ENCODE results near the gene GLRX. TPM values are rescaled to one million over a fixed set of nuclear protein-coding genes. Genes with fewer than 3 reads are reported as not detected.

Gene GLRX
- total RNA-seq, 1 donor from 2014 or later = 17.3 TPM

GRCh38 chr5:95827892-95828246, 5.3 kb upstream of the GLRX start:
- Mint-ChIP-seq H3K4me1 (peaks cover 36% of the 10 kb centered on the region), H3K27ac (no peak overlapping the region)
- intact Hi-C loops (cut with micrococcal nuclease) = loop anchor here (10.0 kb wide), 1 partner anchor 1107 kb away; the partner anchor contains the start of gene LNPEP

DNA sequence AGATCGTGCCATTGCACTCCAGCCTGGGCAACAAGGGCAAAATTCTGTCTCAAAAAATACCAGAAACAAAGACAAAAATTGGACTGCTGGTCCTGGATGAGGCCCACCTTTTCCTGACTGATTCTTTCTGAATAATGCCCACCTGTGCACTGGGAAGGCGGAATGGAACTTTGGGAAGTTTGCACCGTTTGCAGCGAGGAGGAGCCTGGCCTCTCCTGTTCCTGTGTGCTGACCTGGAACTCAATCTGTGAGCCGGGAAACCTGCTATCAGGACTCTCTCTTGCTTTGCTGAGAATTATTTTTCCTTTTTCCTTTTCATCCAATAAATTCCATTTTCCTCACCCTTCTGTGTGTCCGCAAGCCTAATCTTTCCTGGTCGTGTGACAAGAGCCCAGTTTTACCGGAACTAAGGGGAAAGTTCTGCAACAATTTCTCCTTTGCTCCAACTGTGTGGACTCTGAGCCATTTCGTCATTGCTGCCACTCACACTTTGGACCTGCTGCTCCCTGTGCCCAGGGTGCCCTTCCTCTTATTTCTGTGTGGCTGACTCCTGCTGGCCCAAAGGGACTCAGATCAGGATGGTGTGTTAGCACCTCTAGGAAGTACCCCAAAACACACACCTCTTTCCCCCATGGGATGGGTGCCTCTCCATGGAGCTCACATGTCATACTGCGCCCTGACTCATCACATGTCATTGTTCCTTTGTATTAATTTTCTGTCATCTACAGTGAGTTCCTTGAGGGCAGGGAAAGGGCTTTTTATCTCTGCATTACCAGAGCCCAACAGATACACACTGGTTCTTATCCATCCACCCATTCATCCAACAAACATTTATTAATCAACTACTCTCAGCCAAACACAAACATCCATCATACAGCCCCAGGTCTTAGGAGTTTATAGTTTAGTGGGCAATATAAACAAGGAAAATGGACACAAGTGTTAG, 4.7 kb upstream of the GLRX start:
- no peaks in the 10 kb centered on the region for H3K9me3 Mint-ChIP-seq
- H3K27ac Mint-ChIP-seq = no peak overlapping the region
- intact Hi-C loops (cut with micrococcal nuclease) = loop anchor here (10.0 kb wide), 1 partner anchor 1108 kb away; the partner anchor contains the start of gene LNPEP
- no peak overlapping the region for H3K4me3 Mint-ChIP-seq
- no peak for DNase-seq
- no peaks in the 10 kb centered on the region for H3K36me3 Mint-ChIP-seq (ENCODE audit: low read depth)
- no peaks in the 10 kb centered on the region for H3K27me3 Mint-ChIP-seq
- H3K4me1 Mint-ChIP-seq = peaks cover 42% of the 10 kb centered on the region

More at GRCh38 chr5:95827892-95828246, 5.3 kb upstream of the GLRX start:
- no peak for DNase-seq
- Mint-ChIP-seq H3K27me3 (no peaks in the 10 kb centered on the region), H3K9me3 (no peaks in the 10 kb centered on the region), H3K4me3 (no peak overlapping the region), H3K36me3 (ENCODE audit: low read depth) (no peaks in the 10 kb centered on the region)

- peaks cover 54% of the 10 kb centered on the region for H3K4me1 Mint-ChIP-seq
- H3K36me3 Mint-ChIP-seq (ENCODE audit: low read depth) = no peaks in the 10 kb centered on the region
- peak overlapping the region; percentile 38 for H3K27ac Mint-ChIP-seq
- no peaks in the 10 kb centered on the region for H3K27me3 Mint-ChIP-seq
- no peak overlapping the region for H3K4me3 Mint-ChIP-seq
- no peaks in the 10 kb centered on the region for H3K9me3 Mint-ChIP-seq
- no peak for DNase-seq
- intact Hi-C loops (cut with micrococcal nuclease) = loop anchor here (10.0 kb wide), 1 partner anchor 1109 kb away; the partner anchor contains the start of gene LNPEP
These were observed 3.0 kb upstream of the GLRX start for GRCh38 chr5:95825495-95825894.

GRCh38 chr5:95824747-95825146, 2.2 kb upstream of the GLRX start:
- Mint-ChIP-seq H3K4me3 (peak overlapping the region; percentile 91), H3K36me3 (ENCODE audit: low read depth) (no peaks in the 10 kb centered on the region), H3K27me3 (no peaks in the 10 kb centered on the region), H3K4me1 (peaks cover 54% of the 10 kb centered on the region), H3K9me3 (no peaks in the 10 kb centered on the region), H3K27ac (peak overlapping the region; percentile 86)
- no peak for DNase-seq
- intact Hi-C loops (cut with micrococcal nuclease) = loop anchor here (1.0 to 10.0 kb wide), 5 partner anchors 10 to 1110 kb away; partner anchors contain the start of genes CAST, LNPEP and SKIC3

GRCh38 chr5:95823738-95824609, 1.4 kb upstream of the GLRX start:
- peak; percentile 90 for DNase-seq
- H3K27me3 Mint-ChIP-seq = no peaks in the 10 kb centered on the region
- H3K4me1 Mint-ChIP-seq = peaks cover 56% of the 10 kb centered on the region
- H3K27ac Mint-ChIP-seq = peak overlapping the region; percentile 86
- no peaks in the 10 kb centered on the region for H3K9me3 Mint-ChIP-seq
- intact Hi-C loops (cut with micrococcal nuclease) = loop anchor here (1.0 to 10.0 kb wide), 5 partner anchors 10 to 1111 kb away; partner anchors contain the start of genes CAST, LNPEP and SKIC3
- peak overlapping the region; percentile 91 for H3K4me3 Mint-ChIP-seq
- no peaks in the 10 kb centered on the region for H3K36me3 Mint-ChIP-seq (ENCODE audit: low read depth)

DNA sequence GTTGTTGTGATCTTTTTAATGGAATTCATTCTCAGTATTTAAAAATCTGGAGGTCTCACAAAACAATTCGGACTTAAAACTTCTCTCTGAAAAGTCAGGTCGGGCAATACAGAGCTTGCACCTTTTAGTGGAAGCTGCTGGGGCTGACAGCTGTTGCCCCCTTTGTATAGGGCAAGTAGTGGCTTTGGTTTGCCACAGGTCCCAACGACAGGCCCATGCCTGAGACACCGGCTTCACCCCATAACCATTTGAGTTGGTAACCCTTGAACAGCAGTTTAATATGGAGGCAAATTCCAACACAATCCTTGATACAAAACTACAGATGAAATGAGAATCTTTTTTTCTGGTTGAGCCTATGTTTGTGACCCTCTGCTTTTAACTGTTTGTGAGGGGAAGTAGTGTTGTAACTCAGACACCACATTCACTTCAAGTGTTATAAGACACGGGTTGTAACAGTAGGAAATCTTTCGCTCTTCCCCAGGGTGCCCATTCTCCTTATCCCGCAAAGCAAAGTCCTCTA, 752 bp upstream of the GLRX start:
- Mint-ChIP-seq H3K27me3 (no peaks in the 10 kb centered on the region), H3K27ac (peak overlapping the region; percentile 86), H3K9me3 (no peaks in the 10 kb centered on the region), H3K4me1 (peaks cover 63% of the 10 kb centered on the region), H3K4me3 (peak overlapping the region; percentile 91), H3K36me3 (ENCODE audit: low read depth) (no peaks in the 10 kb centered on the region)
- intact Hi-C loops (cut with micrococcal nuclease) = loop anchor here (5.0 to 10.0 kb wide), 4 partner anchors 106 to 1112 kb away; partner anchors contain the start of genes CAST, LNPEP and SKIC3
- peak; percentile 67 for DNase-seq

GRCh38 chr5:95822043-95822541, 434 bp downstream of the GLRX start:
- intact Hi-C loops (cut with micrococcal nuclease) = loop anchor here (1.0 to 10.0 kb wide), 7 partner anchors 14 to 1113 kb away; partner anchors contain the start of genes CAST, LNPEP and SKIC3
- Mint-ChIP-seq H3K36me3 (ENCODE audit: low read depth) (peaks cover 5% of the 10 kb centered on the region), H3K27me3 (no peaks in the 10 kb centered on the region), H3K4me1 (peaks cover 63% of the 10 kb centered on the region), H3K27ac (peak overlapping the region; percentile 86), H3K9me3 (no peaks in the 10 kb centered on the region), H3K4me3 (peak overlapping the region; percentile 91)
- peak; percentile 77 for DNase-seq

- no peaks in the 10 kb centered on the region for H3K9me3 Mint-ChIP-seq
- H3K36me3 Mint-ChIP-seq (ENCODE audit: low read depth) = peaks cover 9% of the 10 kb centered on the region
- intact Hi-C loops (cut with micrococcal nuclease) = loop anchor here (1.0 to 10.0 kb wide), 8 partner anchors 13 to 1113 kb away; partner anchors contain the start of genes CAST, LNPEP and SKIC3
- H3K27ac Mint-ChIP-seq = peak overlapping the region; percentile 86
- H3K4me1 Mint-ChIP-seq = peaks cover 67% of the 10 kb centered on the region
- H3K27me3 Mint-ChIP-seq = no peaks in the 10 kb centered on the region
- peak overlapping the region; percentile 91 for H3K4me3 Mint-ChIP-seq
- peak; percentile 68 for DNase-seq
These were observed 1.2 kb downstream of the GLRX start for GRCh38 chr5:95821110-95822021.

- peak; percentile 71 for DNase-seq
- Mint-ChIP-seq H3K27me3 (no peaks in the 10 kb centered on the region), H3K4me1 (peaks cover 63% of the 10 kb centered on the region), H3K27ac (peak overlapping the region; percentile 78), H3K9me3 (no peaks in the 10 kb centered on the region), H3K4me3 (peak overlapping the region; percentile 77), H3K36me3 (ENCODE audit: low read depth) (peaks cover 31% of the 10 kb centered on the region)
- intact Hi-C loops (cut with micrococcal nuclease) = no loop called here
These were observed 4.1 kb downstream of the GLRX start for GRCh38 chr5:95818181-95819147.

DNA sequence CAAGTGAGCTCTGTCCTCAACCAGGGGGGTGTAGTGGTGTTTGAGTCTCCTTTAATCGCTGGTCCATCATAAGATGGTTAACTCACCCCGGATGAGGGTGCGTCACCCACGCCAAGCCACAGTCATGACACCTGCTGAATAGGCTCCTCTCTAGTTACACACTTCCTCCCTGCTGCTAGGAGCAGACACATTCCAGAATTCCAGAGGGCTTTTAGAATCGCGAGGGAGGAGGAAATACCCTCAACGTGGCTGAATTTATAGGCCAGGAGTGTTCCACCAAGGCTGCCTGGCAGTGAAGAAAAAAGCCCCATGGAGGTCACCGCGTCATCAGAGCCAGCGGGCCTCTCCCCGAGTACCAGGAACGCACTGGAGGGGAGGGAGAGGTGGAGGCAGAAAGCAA, 5.1 kb downstream of the GLRX start:
- DNase-seq = peak; percentile 65
- intact Hi-C loops (cut with micrococcal nuclease) = no loop called here
- Mint-ChIP-seq H3K36me3 (ENCODE audit: low read depth) (peaks cover 35% of the 10 kb centered on the region), H3K9me3 (no peaks in the 10 kb centered on the region), H3K4me1 (peaks cover 61% of the 10 kb centered on the region), H3K27me3 (no peaks in the 10 kb centered on the region), H3K4me3 (peak overlapping the region; percentile 77), H3K27ac (peak overlapping the region; percentile 78)

DNA sequence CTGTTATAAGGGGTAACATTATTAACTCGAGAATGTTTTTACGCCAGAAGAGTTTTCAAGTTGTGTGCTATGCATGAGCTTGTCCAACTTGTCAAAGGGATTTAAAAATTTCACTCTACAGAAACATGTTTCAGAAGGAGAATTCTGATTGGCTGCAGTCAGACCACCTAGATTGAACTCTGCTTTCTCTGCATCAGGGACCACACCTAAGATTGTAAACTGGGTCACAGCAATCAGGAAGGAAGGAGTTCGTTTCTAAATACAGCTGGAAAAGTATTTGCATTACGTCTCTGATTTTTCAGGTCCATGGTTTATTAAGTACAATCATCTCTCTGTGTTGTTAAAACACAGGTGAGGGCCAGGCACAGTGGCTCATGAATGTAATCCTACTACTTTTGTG, 5.8 kb downstream of the GLRX start:
- Mint-ChIP-seq H3K4me1 (peaks cover 63% of the 10 kb centered on the region), H3K9me3 (no peaks in the 10 kb centered on the region), H3K27ac (no peak overlapping the region), H3K36me3 (ENCODE audit: low read depth) (peaks cover 42% of the 10 kb centered on the region), H3K4me3 (peak overlapping the region; percentile 3), H3K27me3 (no peaks in the 10 kb centered on the region)
- no peak for DNase-seq
- intact Hi-C loops (cut with micrococcal nuclease) = no loop called here
